Keratinocyte (primary cell): ENCODE data around the gene RBM17. TPM values are rescaled to one million over a fixed set of nuclear protein-coding genes. Genes with fewer than 3 reads are reported as not detected.
"Not testable (repeated sequence)": the region's sequence is repeated elsewhere in the genome, so short reads cannot be mapped to it uniquely, and the experiment has no call there.

Experiments used
- DNase-seq: peaks from one replicate; pipeline ENCODE4 v3.0.0-alpha.2; 2011; ENCODE audit warnings: low read depth, missing footprints, low spot score
- FAIRE-seq: peaks from 2 replicates; lab custom pipeline; 2011; peaks lifted over from hg19 to GRCh38; lab: Jason Lieb, UNC
- H2AFZ ChIP-seq: 2 replicates; pipeline ENCODE4 v1.6.0; 2012; ENCODE audit warnings: low read length, control low read depth, inconsistent platforms; ENCODE audit not compliant: control insufficient read depth
- H3K27ac ChIP-seq: 2 replicates; pipeline ENCODE4 v1.5.1; 2011; ENCODE audit warnings: low read length; ENCODE audit not compliant: control insufficient read depth, insufficient read depth
- H3K27me3 ChIP-seq: 3 replicates; pipeline ENCODE4 v1.6.0; 2011; ENCODE audit warnings: low read length; ENCODE audit not compliant: control insufficient read depth, insufficient read depth; ENCODE audit errors: extremely low read depth
- H3K36me3 ChIP-seq, 2 experiments: 2 replicates in 1 of 2; 3 replicates in 1 of 2; pipeline ENCODE4 v1.5.1; 2011; ENCODE audit warnings: low read length in 2 of 2, mild to moderate bottlenecking in 1 of 2; ENCODE audit not compliant: control insufficient read depth in 2 of 2, insufficient read depth in 2 of 2; ENCODE audit errors: extremely low read depth in 1 of 2
- H3K4me1 ChIP-seq: 3 replicates; pipeline ENCODE4 v1.5.1; 2011; ENCODE audit warnings: low read length; ENCODE audit not compliant: control insufficient read depth, insufficient read depth; ENCODE audit errors: extremely low read depth
- H3K4me2 ChIP-seq: 3 replicates; pipeline ENCODE4 v1.6.0; 2011; ENCODE audit warnings: low read depth, low read length; ENCODE audit not compliant: control insufficient read depth, insufficient read depth; ENCODE audit errors: extremely low read depth
- H3K4me3 ChIP-seq, 3 experiments: fragments of 200-600 bp in 1 of 3; sonication (generic) in 1 of 3; 2 replicates in 2 of 3; 3 replicates in 1 of 3; pipeline ENCODE4 v1.5.1; 2011 to 2016; ENCODE audit warnings: low read length in 3 of 3, mild to moderate bottlenecking in 3 of 3, control low read depth in 2 of 3, inconsistent platforms in 1 of 3, low read depth in 1 of 3, mixed read lengths in 1 of 3, mixed run types in 1 of 3, moderate library complexity in 1 of 3; ENCODE audit not compliant: control insufficient read depth in 2 of 3, insufficient read depth in 2 of 3; ENCODE audit errors: extremely low read depth in 1 of 3
- H3K79me2 ChIP-seq: 2 replicates; pipeline ENCODE4 v1.6.0; 2012; ENCODE audit warnings: low read length; ENCODE audit not compliant: control insufficient read depth, insufficient read depth
- H3K9ac ChIP-seq: 3 replicates; pipeline ENCODE4 v1.6.0; 2011; ENCODE audit warnings: low read length; ENCODE audit not compliant: control insufficient read depth, insufficient read depth; ENCODE audit errors: extremely low read depth
- H3K9me1 ChIP-seq: 3 replicates; pipeline ENCODE4 v1.6.0; 2011; ENCODE audit warnings: low read length; ENCODE audit not compliant: control insufficient read depth, insufficient read depth; ENCODE audit errors: extremely low read depth
- H3K9me3 ChIP-seq: 2 replicates; pipeline ENCODE4 v1.5.1; 2012; ENCODE audit warnings: low read depth, low read length; ENCODE audit not compliant: control insufficient read depth
- H4K20me1 ChIP-seq: 3 replicates; pipeline ENCODE4 v1.6.0; 2011; ENCODE audit warnings: low read length; ENCODE audit not compliant: control insufficient read depth, insufficient read depth; ENCODE audit errors: extremely low read depth
- CTCF ChIP-seq, 3 experiments: IDR thresholded peaks in 1 of 3; conservative IDR thresholded peaks in 1 of 3; optimal IDR thresholded peaks in 1 of 3; 2 replicates in 2 of 3; 3 replicates in 1 of 3; pipeline versions ENCODE3 to v1.5.1; 2011; ENCODE audit warnings: low read length in 3 of 3, mild to moderate bottlenecking in 3 of 3, moderate library complexity in 2 of 3, control low read depth in 1 of 3, inconsistent platforms in 1 of 3; ENCODE audit not compliant: insufficient read depth in 2 of 3; ENCODE audit errors: extremely low read depth in 1 of 3
- EZH2 ChIP-seq: IDR thresholded peaks from one replicate; pipeline ENCODE4 v1.6.1; 2012; ENCODE audit warnings: inconsistent platforms, mild to moderate bottlenecking, low read length, moderate library complexity
- dilution Hi-C: fragments of 300-500 bp; cut with MboI; formaldehyde crosslinking; loops from one replicate; pipeline ENCODE4 v1.7.0; 2020; ENCODE audit warnings: low sequenced_read_pairs; ENCODE audit not compliant: extremely low pct_ligation_motif_present
- polyA plus RNA-seq, 5 experiments: library from polyadenylated mRNA; depleted of rRNA in 3 of 5; stranded (reverse) in 3 of 5; stranded (forward) in 1 of 5; unstranded in 1 of 5; fragments of >200 nt; gene quantifications; 1 replicate in 1 of 5; 2 replicates in 3 of 5; 3 replicates in 1 of 5; pipeline versions ENCODE4 v1.2.1 to v1.2.3, GENCODE V29; 2011 to 2012; ENCODE audit warnings: missing spikeins in 2 of 5, low read depth in 1 of 5, low replicate concordance in 1 of 5

Gene RBM17
- polyA plus RNA-seq, 1 donor (not counting 4 experiments of a cell fraction or from before 2014, with no cell fraction given) = 54.8 TPM

- Histone ChIP-seq H3K4me1 (peaks cover 12% of the 10 kb centered on the region), H3K4me2 (peak overlapping the region; percentile 64), H3K9me1 (no peaks in the 10 kb centered on the region), H2AFZ (no peak overlapping the region), H4K20me1 (no peaks in the 10 kb centered on the region), H3K36me3 (no peaks in the 10 kb centered on the region), H3K79me2 (peaks cover 2% of the 10 kb centered on the region), H3K4me3 (no peak overlapping the region), H3K27me3 (peaks cover 3% of the 10 kb centered on the region), H3K9me3 (no peaks in the 10 kb centered on the region), H3K9ac (no peak overlapping the region), H3K27ac (no peak overlapping the region)
- dilution Hi-C loops = no loop called here
- TF ChIP-seq CTCF (optimal IDR thresholded peaks at IDR 0.05 in 1 of 3, IDR thresholded peaks at IDR 0.05 in 1 of 3, conservative IDR thresholded peaks at IDR 0.05 in 1 of 3; ENCODE audit: extremely low read depth in 1 of 3, insufficient read depth in 2 of 3, low read length in 3 of 3) (no peak), EZH2 (no peak)
- FAIRE-seq (no peak), DNase-seq (no peak)
Measured at GRCh38 chr10:6140965-6141295, 52.1 kb downstream of the RBM17 start.

GRCh38 chr10:6141296-6142151, 52.7 kb downstream of the RBM17 start:
- H4K20me1 ChIP-seq = no peaks in the 10 kb centered on the region

GRCh38 chr10:6142186-6142585, 53.4 kb downstream of the RBM17 start:
- H2AFZ ChIP-seq, H3K4me2 ChIP-seq, H3K79me2 ChIP-seq, DNase-seq, H3K9me1 ChIP-seq, H3K36me3 ChIP-seq, FAIRE-seq, H3K4me1 ChIP-seq, H3K4me3 ChIP-seq, H3K27me3 ChIP-seq, H3K27ac ChIP-seq, H4K20me1 ChIP-seq, H3K9ac ChIP-seq, H3K9me3 ChIP-seq, dilution Hi-C loops: not testable (repeated sequence)

More at GRCh38 chr10:6141296-6142151, 52.7 kb downstream of the RBM17 start:
- H3K79me2 ChIP-seq = peaks cover 7% of the 10 kb centered on the region
- peak overlapping the region; percentile 40 for H3K9ac ChIP-seq
- peaks cover 7% of the 10 kb centered on the region for H3K4me1 ChIP-seq
- no peaks in the 10 kb centered on the region for H3K36me3 ChIP-seq
- FAIRE-seq (no peak), DNase-seq (no peak)
- H3K27me3 ChIP-seq = peaks cover 3% of the 10 kb centered on the region
- no peaks in the 10 kb centered on the region for H3K9me1 ChIP-seq
- no peak overlapping the region for H2AFZ ChIP-seq
- peak overlapping the region in 2 of 3 experiments; percentile 22 to 39 for H3K4me3 ChIP-seq
- dilution Hi-C loops = no loop called here
- no peak overlapping the region for H3K27ac ChIP-seq
- H3K4me2 ChIP-seq = peak overlapping the region; percentile 64
- TF ChIP-seq CTCF (optimal IDR thresholded peaks at IDR 0.05 in 1 of 3, IDR thresholded peaks at IDR 0.05 in 1 of 3, conservative IDR thresholded peaks at IDR 0.05 in 1 of 3; ENCODE audit: extremely low read depth in 1 of 3, insufficient read depth in 2 of 3, low read length in 3 of 3) (no peak), EZH2 (no peak)
- H3K9me3 ChIP-seq = no peaks in the 10 kb centered on the region
